Measurements from ENCODE around the gene MFAP3. TPM values are rescaled to one million over a fixed set of nuclear protein-coding genes. Genes with fewer than 3 reads are reported as not detected.

Gene MFAP3
- 70.3 and 90.9 TPM in 2 replicates for total RNA-seq

GRCh38 chr5:154038707-154039457, at the start of gene MFAP3, which contains the start of gene FAM114A2:
MFAP3 (plus strand) TSS chr5:154038967; CDS start chr5:154049723, 10,756 bp downstream.
FAM114A2 (minus strand) TSS chr5:154038910; CDS start chr5:154034953, 3,957 bp downstream.

Other genes starting within 250 kb of the MFAP3 start
- gene FAM114A2, start 57 bp upstream of the MFAP3 start, total RNA-seq, result 37.3 and 39.9 TPM in 2 replicates
- 47.0 and 134 TPM in 2 replicates for gene GALNT10, start 151.8 kb downstream of the MFAP3 start, total RNA-seq

All from smooth muscle cell of the pulmonary artery (primary cell).